ENCODE results near the gene TAS2R7.

TAS2R7 gene

DNA sequence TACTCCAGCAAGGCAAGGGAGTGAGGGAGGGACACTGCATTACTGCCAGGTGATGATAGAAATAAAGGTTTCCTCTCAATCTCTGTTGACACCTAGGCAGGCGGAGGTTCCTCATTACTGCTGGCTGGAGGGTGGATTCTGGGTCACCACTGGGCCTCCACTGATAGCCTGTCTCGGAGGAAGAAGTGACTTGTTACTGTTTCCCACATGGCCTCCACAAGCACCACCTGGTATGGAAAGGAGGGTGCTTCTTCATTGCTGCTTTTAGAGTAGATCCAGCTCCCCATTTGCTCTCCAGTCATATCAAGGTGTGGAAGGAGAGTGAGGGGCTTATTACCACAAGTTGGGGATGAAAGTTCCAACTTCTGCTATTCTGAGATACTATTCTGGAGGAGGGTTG is 40.4 kb upstream of the TAS2R7 start:
- Histone ChIP-seq H3K4me1 (ENCODE audit: low read depth, poor library complexity, severe bottlenecking) (no peaks in the 10 kb centered on the region), H3K9ac (no peak overlapping the region), H3K4me2 (no peak overlapping the region), H3K36me3 (ENCODE audit: insufficient read depth) (no peaks in the 10 kb centered on the region), H3K27ac (no peak overlapping the region), H3K4me3 (IDR thresholded peaks at IDR 0.05; ENCODE audit: insufficient read depth, low read depth, low read length) (no peak overlapping the region), H4K20me1 (ENCODE audit: insufficient read depth) (no peaks in the 10 kb centered on the region), H2AFZ (ENCODE audit: low read depth) (no peak overlapping the region), H3K27me3 (ENCODE audit: insufficient read depth, low read depth) (no peaks in the 10 kb centered on the region), H3K79me2 (ENCODE audit: insufficient read depth, low read depth) (no peaks in the 10 kb centered on the region)
- TF ChIP-seq, protein P1, sequence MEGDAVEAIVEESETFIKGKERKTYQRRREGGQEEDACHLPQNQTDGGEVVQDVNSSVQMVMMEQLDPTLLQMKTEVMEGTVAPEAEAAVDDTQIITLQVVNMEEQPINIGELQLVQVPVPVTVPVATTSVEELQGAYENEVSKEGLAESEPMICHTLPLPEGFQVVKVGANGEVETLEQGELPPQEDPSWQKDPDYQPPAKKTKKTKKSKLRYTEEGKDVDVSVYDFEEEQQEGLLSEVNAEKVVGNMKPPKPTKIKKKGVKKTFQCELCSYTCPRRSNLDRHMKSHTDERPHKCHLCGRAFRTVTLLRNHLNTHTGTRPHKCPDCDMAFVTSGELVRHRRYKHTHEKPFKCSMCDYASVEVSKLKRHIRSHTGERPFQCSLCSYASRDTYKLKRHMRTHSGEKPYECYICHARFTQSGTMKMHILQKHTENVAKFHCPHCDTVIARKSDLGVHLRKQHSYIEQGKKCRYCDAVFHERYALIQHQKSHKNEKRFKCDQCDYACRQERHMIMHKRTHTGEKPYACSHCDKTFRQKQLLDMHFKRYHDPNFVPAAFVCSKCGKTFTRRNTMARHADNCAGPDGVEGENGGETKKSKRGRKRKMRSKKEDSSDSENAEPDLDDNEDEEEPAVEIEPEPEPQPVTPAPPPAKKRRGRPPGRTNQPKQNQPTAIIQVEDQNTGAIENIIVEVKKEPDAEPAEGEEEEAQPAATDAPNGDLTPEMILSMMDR (conservative IDR thresholded peaks at IDR 0.05; ENCODE audit: low read depth, low read length): no peak

DNA sequence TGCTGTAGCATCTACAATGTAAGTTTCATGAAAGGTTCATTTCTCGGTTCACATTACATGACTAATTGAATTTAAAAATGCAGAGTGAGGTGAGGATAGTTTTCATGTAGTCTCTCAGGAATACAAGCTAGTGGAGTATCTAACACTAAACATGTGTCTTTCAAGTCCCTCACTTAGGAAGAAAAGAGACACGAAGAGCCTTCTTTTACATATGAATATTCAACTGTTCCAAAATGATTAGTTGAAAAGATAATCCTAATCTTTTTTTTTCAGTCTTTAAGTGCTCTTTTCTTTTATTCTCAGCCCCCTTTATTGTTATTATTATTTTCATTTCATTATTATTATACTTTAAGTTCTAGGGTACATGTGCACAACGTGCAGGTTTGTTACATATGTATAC is 36.0 kb upstream of the TAS2R7 start:
- Histone ChIP-seq H3K36me3 (ENCODE audit: insufficient read depth) (no peaks in the 10 kb centered on the region), H3K27me3 (ENCODE audit: insufficient read depth, low read depth) (no peaks in the 10 kb centered on the region), H3K9ac (no peak overlapping the region), H3K4me3 (IDR thresholded peaks at IDR 0.05; ENCODE audit: insufficient read depth, low read depth, low read length) (no peak overlapping the region), H2AFZ (ENCODE audit: low read depth) (no peak overlapping the region), H3K27ac (no peak overlapping the region), H4K20me1 (ENCODE audit: insufficient read depth) (no peaks in the 10 kb centered on the region), H3K4me2 (no peak overlapping the region), H3K4me1 (ENCODE audit: low read depth, poor library complexity, severe bottlenecking) (no peaks in the 10 kb centered on the region), H3K79me2 (ENCODE audit: insufficient read depth, low read depth) (no peaks in the 10 kb centered on the region)
- TF ChIP-seq, protein P1 (conservative IDR thresholded peaks at IDR 0.05; ENCODE audit: low read depth, low read length): no peak

DNA sequence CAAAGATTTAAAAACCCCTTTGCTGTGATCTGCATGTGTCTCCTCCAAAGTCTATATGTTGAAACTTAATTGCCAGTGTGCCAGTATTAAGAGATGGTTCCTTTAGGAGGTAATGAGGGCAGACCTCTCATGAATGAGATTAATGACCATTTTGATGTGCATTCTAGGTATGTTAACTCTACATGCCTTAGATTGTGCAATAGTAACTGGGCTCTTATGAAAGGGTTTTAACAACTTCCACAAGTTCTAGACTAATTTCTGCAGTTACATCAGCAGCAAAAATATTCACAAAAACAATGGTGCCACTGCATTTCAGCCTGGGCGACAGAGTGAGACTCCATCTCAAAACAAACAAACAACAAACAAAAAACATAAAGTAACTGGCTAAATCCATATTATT is 27.6 kb upstream of the TAS2R7 start:
- H3K27ac ChIP-seq: no peak overlapping the region
- H3K36me3 ChIP-seq (ENCODE audit: insufficient read depth): no peaks in the 10 kb centered on the region
- no peaks in the 10 kb centered on the region for H4K20me1 ChIP-seq (ENCODE audit: insufficient read depth)
- no peak overlapping the region for H2AFZ ChIP-seq (ENCODE audit: low read depth)
- H3K27me3 ChIP-seq (ENCODE audit: insufficient read depth, low read depth): no peaks in the 10 kb centered on the region
- TF ChIP-seq, protein P1 (conservative IDR thresholded peaks at IDR 0.05; ENCODE audit: low read depth, low read length): no peak
- H3K4me3 ChIP-seq (IDR thresholded peaks at IDR 0.05; ENCODE audit: insufficient read depth, low read depth, low read length): no peak overlapping the region
- H3K79me2 ChIP-seq (ENCODE audit: insufficient read depth, low read depth): no peaks in the 10 kb centered on the region
- H3K4me2 ChIP-seq: no peak overlapping the region
- no peak overlapping the region for H3K9ac ChIP-seq
- H3K4me1 ChIP-seq (ENCODE audit: low read depth, poor library complexity, severe bottlenecking): no peaks in the 10 kb centered on the region

DNA sequence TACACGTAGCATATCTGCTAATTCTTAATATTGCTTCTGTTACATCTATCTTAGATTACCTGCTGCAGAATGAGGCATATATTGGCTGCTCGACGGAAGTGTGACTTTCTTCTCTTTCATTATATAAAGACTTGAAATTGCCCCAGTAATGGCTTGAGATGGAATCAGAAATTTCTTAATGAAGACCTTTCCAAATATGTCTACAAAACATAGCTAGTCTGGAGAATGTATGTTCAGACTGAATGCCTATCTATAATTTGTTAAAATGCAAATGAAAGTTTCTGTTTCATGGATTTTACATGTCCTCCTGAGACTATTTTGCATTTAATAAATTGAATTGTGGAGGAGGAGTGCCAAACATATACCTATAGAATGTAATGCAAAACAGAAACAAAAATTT is 23.8 kb upstream of the TAS2R7 start, which contains the start of gene TAS2R10:
TAS2R10 (minus strand) TSS at position 101 of the 400 bp plus-strand sequence; CDS start at position 12, 89 bp downstream.
- Histone ChIP-seq H4K20me1 (ENCODE audit: insufficient read depth) (no peaks in the 10 kb centered on the region), H3K27me3 (ENCODE audit: insufficient read depth, low read depth) (no peaks in the 10 kb centered on the region), H3K36me3 (ENCODE audit: insufficient read depth) (no peaks in the 10 kb centered on the region), H3K4me3 (IDR thresholded peaks at IDR 0.05; ENCODE audit: insufficient read depth, low read depth, low read length) (no peak within 1 kb of the TSS), H3K4me1 (ENCODE audit: low read depth, poor library complexity, severe bottlenecking) (no peaks in the 10 kb centered on the region), H3K9ac (no peak within 1 kb of the TSS), H2AFZ (ENCODE audit: low read depth) (no peak within 1 kb of the TSS), H3K79me2 (ENCODE audit: insufficient read depth, low read depth) (no peaks in the 10 kb centered on the region), H3K4me2 (no peak within 1 kb of the TSS), H3K27ac (no peak within 1 kb of the TSS)
- TF ChIP-seq, protein P1 (conservative IDR thresholded peaks at IDR 0.05; ENCODE audit: low read depth, low read length): no peak

Measured in KMS-11 (cell line).